ENCODE results near the gene RASIP1.

DNA sequence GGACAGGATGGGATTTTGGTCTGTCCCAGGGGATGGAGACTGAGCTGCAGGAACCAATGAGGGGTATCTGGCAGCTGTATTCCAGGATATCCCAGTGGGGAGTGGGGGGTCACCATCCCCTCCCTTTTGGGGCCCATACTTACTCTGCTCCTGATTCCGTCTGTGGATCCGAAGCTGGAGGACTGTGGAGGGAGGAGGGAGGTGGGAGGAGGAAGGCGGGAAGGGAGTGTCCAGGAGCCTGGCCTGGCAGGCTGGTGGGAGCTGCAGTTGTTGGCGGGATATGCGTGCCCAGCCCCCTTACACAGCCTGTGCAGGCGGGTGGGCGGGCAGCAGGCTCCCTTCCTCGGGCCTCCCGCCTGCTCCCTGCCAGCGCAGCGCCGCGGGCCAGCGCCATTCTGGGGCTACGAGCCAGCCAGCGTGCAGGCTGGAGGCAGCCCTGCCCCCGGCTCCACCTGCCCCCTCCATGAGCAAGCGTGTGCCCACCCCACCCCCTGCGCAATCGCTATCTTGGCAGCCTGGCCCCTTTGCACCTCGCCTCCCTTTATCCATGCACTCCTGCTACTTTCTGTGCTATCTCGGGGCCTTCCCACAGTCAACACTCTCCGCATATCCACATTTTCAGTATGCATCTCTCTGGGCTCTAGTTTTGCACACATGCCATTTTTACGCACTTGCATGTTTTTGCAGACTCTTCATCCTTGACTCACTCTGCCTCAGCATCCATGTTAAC lies 23.7 kb downstream of the RASIP1 start:
- TF ChIP-seq, protein P1, sequence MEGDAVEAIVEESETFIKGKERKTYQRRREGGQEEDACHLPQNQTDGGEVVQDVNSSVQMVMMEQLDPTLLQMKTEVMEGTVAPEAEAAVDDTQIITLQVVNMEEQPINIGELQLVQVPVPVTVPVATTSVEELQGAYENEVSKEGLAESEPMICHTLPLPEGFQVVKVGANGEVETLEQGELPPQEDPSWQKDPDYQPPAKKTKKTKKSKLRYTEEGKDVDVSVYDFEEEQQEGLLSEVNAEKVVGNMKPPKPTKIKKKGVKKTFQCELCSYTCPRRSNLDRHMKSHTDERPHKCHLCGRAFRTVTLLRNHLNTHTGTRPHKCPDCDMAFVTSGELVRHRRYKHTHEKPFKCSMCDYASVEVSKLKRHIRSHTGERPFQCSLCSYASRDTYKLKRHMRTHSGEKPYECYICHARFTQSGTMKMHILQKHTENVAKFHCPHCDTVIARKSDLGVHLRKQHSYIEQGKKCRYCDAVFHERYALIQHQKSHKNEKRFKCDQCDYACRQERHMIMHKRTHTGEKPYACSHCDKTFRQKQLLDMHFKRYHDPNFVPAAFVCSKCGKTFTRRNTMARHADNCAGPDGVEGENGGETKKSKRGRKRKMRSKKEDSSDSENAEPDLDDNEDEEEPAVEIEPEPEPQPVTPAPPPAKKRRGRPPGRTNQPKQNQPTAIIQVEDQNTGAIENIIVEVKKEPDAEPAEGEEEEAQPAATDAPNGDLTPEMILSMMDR (IDR thresholded peaks at IDR 0.05): no peak
- no peak for TF ChIP-seq EZH2 (IDR thresholded peaks at IDR 0.05; ENCODE audit: borderline replicate concordance, insufficient read depth, low read depth, low read length, poor library complexity, severe bottlenecking)
